DND-41 (cell line): Measurements from ENCODE around the gene NPAS2.

ENCODE experiments used
- ATAC-seq: fragments of 200-7000 bp; cut with Tn5 transposase; 3 replicates; pipeline ENCODE4 v1.9.1; 2021; ENCODE audit warnings: low read depth; ENCODE audit not compliant: insufficient read depth
- DNase-seq: peaks from one replicate; pipeline ENCODE4 v3.0.0-alpha.2; 2020
- H2AFZ ChIP-seq: 2 replicates; pipeline ENCODE4 v1.6.0; 2012; ENCODE audit warnings: low read depth, low read length
- H3K27ac ChIP-seq: 2 replicates; pipeline ENCODE4 v1.5.1; 2012; ENCODE audit warnings: low read length, inconsistent platforms
- H3K27me3 ChIP-seq: fragments of 200-600 bp; sonication (generic); 2 replicates; pipeline ENCODE4 v1.6.0; 2012; ENCODE audit warnings: low read length, mild to moderate bottlenecking, inconsistent platforms; ENCODE audit not compliant: insufficient read depth, poor library complexity
- H3K36me3 ChIP-seq: 2 replicates; pipeline ENCODE4 v1.5.1; 2012; ENCODE audit warnings: low read length, inconsistent platforms; ENCODE audit not compliant: insufficient read depth
- H3K4me1 ChIP-seq: 2 replicates; pipeline ENCODE4 v1.5.1; 2012; ENCODE audit warnings: mild to moderate bottlenecking, low read length; ENCODE audit not compliant: insufficient read depth
- H3K4me2 ChIP-seq: 2 replicates; pipeline ENCODE4 v1.6.0; 2012; ENCODE audit warnings: mild to moderate bottlenecking, moderate library complexity, low read length, inconsistent platforms; ENCODE audit not compliant: insufficient read depth
- H3K4me3 ChIP-seq, 2 experiments: fragments of 200-600 bp in 1 of 2; shearing (Covaris generic) in 1 of 2; 2 replicates each; pipeline ENCODE4 v1.5.1; 2012 to 2016; ENCODE audit warnings: inconsistent platforms in 2 of 2, low read length in 2 of 2, mild to moderate bottlenecking in 2 of 2, low read depth in 1 of 2, moderate library complexity in 1 of 2
- H3K79me2 ChIP-seq: 2 replicates; pipeline ENCODE4 v1.6.0; 2012; ENCODE audit warnings: low read length, inconsistent platforms; ENCODE audit not compliant: insufficient read depth
- H3K9ac ChIP-seq: 2 replicates; pipeline ENCODE4 v1.6.0; 2012; ENCODE audit warnings: low read depth, mild to moderate bottlenecking, inconsistent platforms, low read length, moderate library complexity
- H3K9me3 ChIP-seq: 2 replicates; pipeline ENCODE4 v1.5.1; 2012; ENCODE audit warnings: low read length, moderate library complexity, mild to moderate bottlenecking, inconsistent platforms; ENCODE audit not compliant: insufficient read depth, severe bottlenecking
- H4K20me1 ChIP-seq: 2 replicates; pipeline ENCODE4 v1.6.0; 2012; ENCODE audit warnings: low read length; ENCODE audit not compliant: insufficient read depth
- CTCF ChIP-seq: IDR thresholded peaks from 2 replicates; pipeline ENCODE4 v1.5.1; 2012; ENCODE audit warnings: borderline replicate concordance, low read length, moderate library complexity, mild to moderate bottlenecking; ENCODE audit not compliant: poor library complexity, severe bottlenecking; ENCODE audit errors: extremely low read depth
- EZH2 ChIP-seq: IDR thresholded peaks from 3 replicates; pipeline ENCODE4 v1.6.1; 2012; ENCODE audit warnings: borderline replicate concordance, low read depth, mild to moderate bottlenecking, moderate library complexity, low read length, inconsistent platforms; ENCODE audit not compliant: severe bottlenecking

Gene NPAS2

GRCh38 chr2:100986157-100986556, 166.2 kb downstream of the NPAS2 start:
- Histone ChIP-seq H2AFZ (no peak overlapping the region), H3K4me2 (no peak overlapping the region), H3K9ac (no peak overlapping the region), H3K36me3 (no peaks in the 10 kb centered on the region), H3K9me3 (no peaks in the 10 kb centered on the region), H3K27ac (no peak overlapping the region), H3K79me2 (no peaks in the 10 kb centered on the region), H4K20me1 (0 out of 2 replicates have a peak, but pooled peaks cover 3% of the 10 kb centered on the region), H3K4me3 (no peak overlapping the region), H3K4me1 (no peaks in the 10 kb centered on the region), H3K27me3 (no peaks in the 10 kb centered on the region)
- no peak for DNase-seq
- no peak for TF ChIP-seq EZH2
- no peak for TF ChIP-seq CTCF
- ATAC-seq = no peak

GRCh38 chr2:100987536-100987935, 167.6 kb downstream of the NPAS2 start:
- no peak overlapping the region for H3K4me2 ChIP-seq
- H3K79me2 ChIP-seq = no peaks in the 10 kb centered on the region
- H3K36me3 ChIP-seq = no peaks in the 10 kb centered on the region
- no peaks in the 10 kb centered on the region for H3K4me1 ChIP-seq
- DNase-seq (no peak), ATAC-seq (no peak)
- H2AFZ ChIP-seq = no peak overlapping the region
- H4K20me1 ChIP-seq = 0 out of 2 replicates have a peak, but pooled peaks cover 3% of the 10 kb centered on the region
- no peak overlapping the region for H3K4me3 ChIP-seq
- TF ChIP-seq EZH2 (no peak), CTCF (no peak)
- H3K9ac ChIP-seq = no peak overlapping the region
- H3K27me3 ChIP-seq = no peaks in the 10 kb centered on the region
- H3K27ac ChIP-seq = no peak overlapping the region
- no peaks in the 10 kb centered on the region for H3K9me3 ChIP-seq

GRCh38 chr2:100987974-100988373, 168.0 kb downstream of the NPAS2 start:
- no peak overlapping the region for H3K27ac ChIP-seq
- H3K36me3 ChIP-seq = no peaks in the 10 kb centered on the region
- no peaks in the 10 kb centered on the region for H3K79me2 ChIP-seq
- 0 out of 2 replicates have a peak, but pooled peaks cover 3% of the 10 kb centered on the region for H4K20me1 ChIP-seq
- TF ChIP-seq EZH2 = no peak
- no peak for TF ChIP-seq CTCF
- H3K27me3 ChIP-seq = no peaks in the 10 kb centered on the region
- H3K9me3 ChIP-seq = no peaks in the 10 kb centered on the region
- no peak overlapping the region for H3K4me3 ChIP-seq
- DNase-seq (no peak), ATAC-seq (no peak)
- H2AFZ ChIP-seq = no peak overlapping the region
- no peaks in the 10 kb centered on the region for H3K4me1 ChIP-seq
- H3K9ac ChIP-seq = no peak overlapping the region
- H3K4me2 ChIP-seq = no peak overlapping the region
